IMR-90 (cell line): ENCODE data around the gene MYO7B.

Source experiments
- CEBPB ChIP-seq: IDR thresholded peaks from 2 replicates; pipeline ENCODE4 v1.6.1; 2012; ENCODE audit warnings: low read depth, low read length, improper control_type of control experiment
- CTCF ChIP-seq: conservative IDR thresholded peaks from 2 replicates; pipeline ENCODE4 v1.5.1; 2012; ENCODE audit warnings: mild to moderate bottlenecking, low read depth, low read length, improper control_type of control experiment
- FOS ChIP-seq: fragments of 150-350 bp; IDR thresholded peaks from 2 replicates; pipeline ENCODE4 v1.6.1; 2016; ENCODE audit warnings: low read depth, low read length
- MAFK ChIP-seq: IDR thresholded peaks from 2 replicates; pipeline ENCODE4 v1.6.1; 2012; ENCODE audit warnings: low read depth, low read length, improper control_type of control experiment
- MAZ ChIP-seq: IDR thresholded peaks from 2 replicates; pipeline ENCODE4 v1.6.1; 2012; ENCODE audit warnings: low read depth, mild to moderate bottlenecking, low read length, improper control_type of control experiment, moderate library complexity, borderline replicate concordance
- MXI1 ChIP-seq: IDR thresholded peaks from 2 replicates; pipeline ENCODE4 v1.6.1; 2012; ENCODE audit warnings: low read depth, mild to moderate bottlenecking, low read length, moderate library complexity, borderline replicate concordance
- NFE2L2 ChIP-seq: fragments of 150-350 bp; IDR thresholded peaks from 2 replicates; pipeline ENCODE4 v1.6.1; 2016; ENCODE audit warnings: low read depth, mild to moderate bottlenecking, low read length
- POLR2A ChIP-seq: IDR thresholded peaks from 2 replicates; pipeline ENCODE4 v1.6.1; 2012; ENCODE audit warnings: mild to moderate bottlenecking, low read depth, low read length
- RAD21 ChIP-seq: IDR thresholded peaks from 2 replicates; pipeline ENCODE4 v1.6.1; 2012; ENCODE audit warnings: low read length, improper control_type of control experiment
- RCOR1 ChIP-seq: IDR thresholded peaks from 2 replicates; pipeline ENCODE4 v1.6.1; 2012; ENCODE audit warnings: mild to moderate bottlenecking, low read length, improper control_type of control experiment; ENCODE audit not compliant: insufficient replicate concordance
- RFX5 ChIP-seq: IDR thresholded peaks from 2 replicates; pipeline ENCODE4 v1.8.0; 2012; ENCODE audit warnings: low read depth, mild to moderate bottlenecking, low read length, moderate library complexity
- SMC3 ChIP-seq: fragments of 150-350 bp; IDR thresholded peaks from 2 replicates; pipeline ENCODE4 v1.6.1; 2016; ENCODE audit warnings: low read depth, mild to moderate bottlenecking, antibody characterized with exemption, low read length, moderate library complexity
- USF2 ChIP-seq: fragments of 150-350 bp; IDR thresholded peaks from 2 replicates; pipeline ENCODE4 v1.6.1; 2017; ENCODE audit warnings: mild to moderate bottlenecking, antibody characterized with exemption, low read length, low read depth

GRCh38 chr2:127589841-127590240 lies 54.4 kb downstream of the MYO7B start:
- no peak for TF ChIP-seq MAZ
- TF ChIP-seq CTCF, result no peak
- no peak for TF ChIP-seq POLR2A
- TF ChIP-seq RAD21, result no peak
- no peak for TF ChIP-seq FOS
- no peak for TF ChIP-seq RFX5
- TF ChIP-seq MXI1, result no peak
- no peak for TF ChIP-seq CEBPB
- no peak for TF ChIP-seq USF2
- no peak for TF ChIP-seq RCOR1
- TF ChIP-seq SMC3, result no peak
- no peak for TF ChIP-seq MAFK
- no peak for TF ChIP-seq NFE2L2
